ENCODE results near the gene RDH14. TPM values are rescaled to one million over a fixed set of nuclear protein-coding genes. Genes with fewer than 3 reads are reported as not detected.
A peak's percentile ranks its signal among the peaks of the same experiment; 100 is the strongest.

RDH14 gene
- total RNA-seq, 1 experiment from 2014 or later = 30.9 TPM

DNA sequence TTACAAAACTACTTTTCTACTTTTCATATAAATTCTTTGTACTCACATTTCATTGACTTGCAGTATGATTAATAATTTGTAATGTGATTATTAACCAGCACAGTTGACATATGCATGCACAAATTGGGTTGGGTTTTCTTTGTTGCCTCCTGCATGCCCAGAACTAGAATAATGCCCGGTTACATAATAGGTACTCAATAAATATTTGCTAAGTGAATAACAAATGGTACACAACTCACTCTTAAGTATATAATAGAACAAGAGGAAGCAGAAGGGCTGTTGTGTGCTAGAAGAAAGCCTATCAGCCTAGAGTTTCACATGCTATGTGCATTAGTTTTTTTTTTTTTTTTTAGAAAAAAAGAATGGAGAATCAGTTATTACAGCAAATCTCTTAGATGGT, 9.3 kb downstream of the RDH14 start:
- Histone ChIP-seq H3K27ac (ENCODE audit: low read length) (peak overlapping the region; percentile 94), H3K36me3 (ENCODE audit: low read depth, low read length) (peaks cover 18% of the 10 kb centered on the region; the same call in 1 of the 2 replicates), H3K79me2 (ENCODE audit: low read length) (peaks cover 26% of the 10 kb centered on the region), H3K9me3 (ENCODE audit: low read length) (no peaks in the 10 kb centered on the region), H2AFZ (ENCODE audit: low read length) (no peak overlapping the region), H3K4me1 (ENCODE audit: insufficient read depth, low read length) (peaks cover 46% of the 10 kb centered on the region), H3K27me3 (ENCODE audit: low read length) (no peaks in the 10 kb centered on the region), H3K4me2 (ENCODE audit: low read length) (peak overlapping the region; percentile 69), H3K9ac (ENCODE audit: low read length) (peak overlapping the region; percentile 60), H3F3A (ENCODE audit: low read length, unreplicated experiment) (peaks cover 18% of the 10 kb centered on the region), H3K9me2 (replicated peaks; ENCODE audit: low read length) (no peaks in the 10 kb centered on the region), H3K4me3 (ENCODE audit: low read length) (peak overlapping the region; percentile 38; the same call in 1 of the 2 replicates), H4K20me1 (ENCODE audit: low read length) (no peaks in the 10 kb centered on the region)
- CTCF ChIA-PET = no interaction called here
- DNase-seq (peak; percentile 88), ATAC-seq (peak; percentile 86)
- intact Hi-C loops (cut with micrococcal nuclease) = loop anchor here (1.0 kb wide), 1 partner anchor 9 kb away; the partner anchor contains the start of gene RDH14
- no TSS peak for BruUV-seq (replicated peaks)
- POLR2A ChIA-PET (ENCODE audit: unreplicated experiment) = interaction anchor here (0.7 kb wide), 1 partner anchor 8 kb away, joined by 4 read pairs; no protein-coding TSS in a partner anchor
- TF ChIP-seq EZH2phosphoT487 (IDR thresholded peaks at IDR 0.05; ENCODE audit: borderline replicate concordance, low read length) = no peak
- TF ChIP-seq EZH2 (IDR thresholded peaks at IDR 0.05; ENCODE audit: low read length, unreplicated experiment) = no peak
- TF ChIP-seq, protein P1, sequence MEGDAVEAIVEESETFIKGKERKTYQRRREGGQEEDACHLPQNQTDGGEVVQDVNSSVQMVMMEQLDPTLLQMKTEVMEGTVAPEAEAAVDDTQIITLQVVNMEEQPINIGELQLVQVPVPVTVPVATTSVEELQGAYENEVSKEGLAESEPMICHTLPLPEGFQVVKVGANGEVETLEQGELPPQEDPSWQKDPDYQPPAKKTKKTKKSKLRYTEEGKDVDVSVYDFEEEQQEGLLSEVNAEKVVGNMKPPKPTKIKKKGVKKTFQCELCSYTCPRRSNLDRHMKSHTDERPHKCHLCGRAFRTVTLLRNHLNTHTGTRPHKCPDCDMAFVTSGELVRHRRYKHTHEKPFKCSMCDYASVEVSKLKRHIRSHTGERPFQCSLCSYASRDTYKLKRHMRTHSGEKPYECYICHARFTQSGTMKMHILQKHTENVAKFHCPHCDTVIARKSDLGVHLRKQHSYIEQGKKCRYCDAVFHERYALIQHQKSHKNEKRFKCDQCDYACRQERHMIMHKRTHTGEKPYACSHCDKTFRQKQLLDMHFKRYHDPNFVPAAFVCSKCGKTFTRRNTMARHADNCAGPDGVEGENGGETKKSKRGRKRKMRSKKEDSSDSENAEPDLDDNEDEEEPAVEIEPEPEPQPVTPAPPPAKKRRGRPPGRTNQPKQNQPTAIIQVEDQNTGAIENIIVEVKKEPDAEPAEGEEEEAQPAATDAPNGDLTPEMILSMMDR (conservative IDR thresholded peaks at IDR 0.05; ENCODE audit: low read depth, low read length) = no peak

DNA sequence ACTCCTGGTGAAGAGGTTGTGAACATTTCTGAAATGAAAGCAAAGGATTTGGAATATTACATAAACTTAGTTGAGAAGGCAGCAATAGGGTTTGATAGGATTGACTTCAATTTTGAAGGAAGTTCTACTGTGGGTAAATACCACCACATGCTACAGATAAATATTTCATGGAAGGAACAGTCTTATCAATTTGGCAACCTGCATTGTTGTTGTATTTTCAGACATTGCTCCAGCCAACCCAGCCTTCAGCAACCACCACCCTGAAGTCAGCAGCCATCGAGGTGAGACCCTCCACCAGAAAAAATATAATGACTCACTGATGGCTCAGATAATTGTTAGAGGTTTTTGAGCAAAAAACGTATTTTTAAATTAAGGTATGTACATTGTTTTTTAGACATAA, 10.0 kb downstream of the RDH14 start:
- ATAC-seq (no peak), DNase-seq (no peak)
- Histone ChIP-seq H2AFZ (ENCODE audit: low read length) (0 out of 2 replicates have a peak overlapping the region, but pooled peaks have one; percentile 3), H3K4me1 (ENCODE audit: insufficient read depth, low read length) (peaks cover 54% of the 10 kb centered on the region), H3K4me3 (ENCODE audit: low read length) (peak overlapping the region; percentile 38; the same call in 1 of the 2 replicates), H3K36me3 (ENCODE audit: low read depth, low read length) (peaks cover 10% of the 10 kb centered on the region; the same call in 1 of the 2 replicates), H3F3A (ENCODE audit: low read length, unreplicated experiment) (peaks cover 18% of the 10 kb centered on the region), H3K9me3 (ENCODE audit: low read length) (no peaks in the 10 kb centered on the region), H3K27me3 (ENCODE audit: low read length) (no peaks in the 10 kb centered on the region), H3K27ac (ENCODE audit: low read length) (peak overlapping the region; percentile 94), H3K9me2 (replicated peaks; ENCODE audit: low read length) (no peaks in the 10 kb centered on the region), H3K79me2 (ENCODE audit: low read length) (peaks cover 20% of the 10 kb centered on the region; the same call in 1 of the 2 replicates), H3K9ac (ENCODE audit: low read length) (peak overlapping the region; percentile 47), H4K20me1 (ENCODE audit: low read length) (no peaks in the 10 kb centered on the region), H3K4me2 (ENCODE audit: low read length) (peak overlapping the region; percentile 69)
- CTCF ChIA-PET = no interaction called here
- TF ChIP-seq EZH2phosphoT487 (IDR thresholded peaks at IDR 0.05; ENCODE audit: borderline replicate concordance, low read length) (no peak), EZH2 (IDR thresholded peaks at IDR 0.05; ENCODE audit: low read length, unreplicated experiment) (no peak)
- TF ChIP-seq, protein P1 (conservative IDR thresholded peaks at IDR 0.05; ENCODE audit: low read depth, low read length) = no peak
- BruUV-seq (replicated peaks) = TSS peak; percentile 12
- POLR2A ChIA-PET (ENCODE audit: unreplicated experiment) = interaction anchor here (0.6 to 0.7 kb wide), 2 partner anchors 9 to 392 kb away, joined by 3 to 4 read pairs; no protein-coding TSS in a partner anchor
- intact Hi-C loops (cut with micrococcal nuclease) = no loop called here

DNA sequence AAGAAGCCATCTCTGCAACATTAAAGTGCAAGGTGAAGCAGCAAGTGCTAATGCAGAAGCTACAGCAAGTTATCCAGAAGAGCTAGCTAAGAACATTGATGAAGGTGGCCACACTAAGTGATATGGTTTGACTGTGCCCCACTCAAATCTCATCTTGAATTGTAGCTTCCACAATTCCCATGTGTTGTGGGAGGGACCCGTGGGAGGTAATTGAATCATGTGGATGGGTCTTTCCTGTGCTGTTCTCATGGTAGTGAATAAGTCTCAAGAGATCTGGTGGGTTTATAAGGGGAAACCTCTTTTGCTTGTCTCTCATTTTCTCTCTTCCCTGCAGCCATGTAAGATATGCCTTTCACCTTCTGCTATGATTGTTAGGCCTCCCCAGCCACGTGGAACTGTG, 11.4 kb downstream of the RDH14 start:
- Histone ChIP-seq H3K27me3 (ENCODE audit: low read length) (no peaks in the 10 kb centered on the region), H3K9me2 (replicated peaks; ENCODE audit: low read length) (no peaks in the 10 kb centered on the region), H3K4me3 (ENCODE audit: low read length) (no peak overlapping the region), H3F3A (ENCODE audit: low read length, unreplicated experiment) (peaks cover 18% of the 10 kb centered on the region), H3K9ac (ENCODE audit: low read length) (no peak overlapping the region), H3K4me1 (ENCODE audit: insufficient read depth, low read length) (peaks cover 63% of the 10 kb centered on the region), H3K79me2 (ENCODE audit: low read length) (0 out of 2 replicates have a peak, but pooled peaks cover 12% of the 10 kb centered on the region), H3K9me3 (ENCODE audit: low read length) (no peaks in the 10 kb centered on the region), H2AFZ (ENCODE audit: low read length) (no peak overlapping the region), H4K20me1 (ENCODE audit: low read length) (no peaks in the 10 kb centered on the region), H3K27ac (ENCODE audit: low read length) (no peak overlapping the region), H3K36me3 (ENCODE audit: low read depth, low read length) (no peaks in the 10 kb centered on the region), H3K4me2 (ENCODE audit: low read length) (no peak overlapping the region)
- ATAC-seq (no peak), DNase-seq (no peak)
- ChIA-PET POLR2A (ENCODE audit: unreplicated experiment) (no interaction called here), CTCF (no interaction called here)
- no peak for TF ChIP-seq EZH2phosphoT487 (IDR thresholded peaks at IDR 0.05; ENCODE audit: borderline replicate concordance, low read length)
- TF ChIP-seq, protein P1 (conservative IDR thresholded peaks at IDR 0.05; ENCODE audit: low read depth, low read length) = no peak
- TF ChIP-seq EZH2 (IDR thresholded peaks at IDR 0.05; ENCODE audit: low read length, unreplicated experiment) = no peak
- BruUV-seq (replicated peaks) = no TSS peak
- intact Hi-C loops (cut with micrococcal nuclease) = no loop called here

Data from PC-3 (cell line).